ENCODE data around the gene ZNF787. TPM values are rescaled to one million over a fixed set of nuclear protein-coding genes. Genes with fewer than 3 reads are reported as not detected.

Gene ZNF787
- polyA plus RNA-seq, 2 of the 4 experiments (the other 2 are of a cell fraction), result 12.5 to 35.1 TPM

DNA sequence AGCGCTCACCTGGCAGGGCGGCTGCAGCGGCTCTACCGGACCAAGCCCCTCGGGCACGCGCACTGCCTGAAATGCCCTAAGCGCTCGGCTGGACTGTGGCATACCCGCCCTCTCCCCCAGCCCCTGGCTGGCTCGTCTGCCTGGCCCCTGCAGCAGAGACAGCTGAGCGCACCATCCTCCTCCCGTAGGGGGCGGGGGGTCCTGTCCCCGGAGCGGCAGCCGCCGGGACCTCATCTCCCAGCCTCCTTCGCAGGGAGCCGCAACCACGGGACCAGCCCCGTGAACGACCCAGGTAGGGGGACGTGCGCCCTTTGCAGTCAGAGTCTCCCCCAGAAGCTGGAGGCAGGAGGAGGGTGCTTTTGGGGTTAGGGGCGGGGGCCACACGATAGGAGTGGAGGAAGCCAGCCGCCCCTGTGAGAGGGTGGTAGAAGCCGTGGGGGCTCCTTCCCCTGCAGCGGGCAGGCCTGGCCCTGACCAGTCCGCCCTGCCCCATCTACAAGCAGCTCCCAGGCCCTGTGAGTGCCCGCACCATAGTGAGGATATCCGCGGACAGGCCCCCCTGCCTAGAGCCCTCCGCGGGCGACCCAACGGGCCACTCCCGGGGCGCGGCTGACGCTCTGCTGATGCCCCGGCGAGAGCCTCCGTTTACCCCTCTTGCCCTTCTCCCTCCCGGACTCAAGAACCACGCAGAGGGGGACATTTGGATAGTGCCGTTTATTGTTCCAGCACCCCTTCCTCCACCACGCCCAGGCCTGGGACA lies 34.2 kb downstream of the ZNF787 start:
- ChIA-PET POLR2A (no interaction called here), CTCF (interaction anchor here (0.9 kb wide), 1 partner anchor 21 kb away, joined by 4 read pairs; no protein-coding TSS in a partner anchor)
- FAIRE-seq (no peak), DNase-seq (ENCODE audit: low read depth in 1 of 2, low spot score in 1 of 2) (no peak), ATAC-seq (no peak)
- Histone ChIP-seq H3K4me1 (peaks cover 10% of the 10 kb centered on the region), H3K27ac (no peak overlapping the region), H3K4me2 (no peak overlapping the region), H3K9me3 (no peaks in the 10 kb centered on the region), H3K4me3 (no peak overlapping the region)
- TF ChIP-seq MAX (IDR thresholded peaks at IDR 0.05) (no peak), HOXA7 (CRISPR knock-in tag; IDR thresholded peaks at IDR 0.05) (no peak), POLR2AphosphoS2 (conservative IDR thresholded peaks at IDR 0.05; ENCODE audit: low read length) (no peak), NFE2L2 (conservative IDR thresholded peaks at IDR 0.05; ENCODE audit: low read length) (no peak), SREBF2 (IDR thresholded peaks at IDR 0.05) (no peak), RCOR1 (IDR thresholded peaks at IDR 0.05; ENCODE audit: low read depth, low read length) (no peak), MAFK (IDR thresholded peaks at IDR 0.05; ENCODE audit: partially characterized antibody) (no peak), ZNF302 (CRISPR knock-in tag; IDR thresholded peaks at IDR 0.05) (no peak), FOXS1 (CRISPR knock-in tag; IDR thresholded peaks at IDR 0.05) (no peak), MYC (IDR thresholded peaks at IDR 0.05; ENCODE audit: borderline replicate concordance, low read length) (no peak), FOSB (CRISPR knock-in tag; IDR thresholded peaks at IDR 0.05) (no peak)
- TF ChIP-seq, protein P1, sequence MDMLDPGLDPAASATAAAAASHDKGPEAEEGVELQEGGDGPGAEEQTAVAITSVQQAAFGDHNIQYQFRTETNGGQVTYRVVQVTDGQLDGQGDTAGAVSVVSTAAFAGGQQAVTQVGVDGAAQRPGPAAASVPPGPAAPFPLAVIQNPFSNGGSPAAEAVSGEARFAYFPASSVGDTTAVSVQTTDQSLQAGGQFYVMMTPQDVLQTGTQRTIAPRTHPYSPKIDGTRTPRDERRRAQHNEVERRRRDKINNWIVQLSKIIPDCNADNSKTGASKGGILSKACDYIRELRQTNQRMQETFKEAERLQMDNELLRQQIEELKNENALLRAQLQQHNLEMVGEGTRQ (IDR thresholded peaks at IDR 0.05), result no peak
- 91% methylated on average over 45 of the region's 49 CpGs for whole genome bisulfite sequencing (ENCODE audit: missing lambda C conversion rate)

GRCh38 chr19:56085571-56086275 lies 35.4 kb downstream of the ZNF787 start:
- ATAC-seq (peak in 1 of 2 experiments; percentile 6; a peak in 2 of 6 replicates), FAIRE-seq (no peak), DNase-seq (ENCODE audit: low read depth in 1 of 2, low spot score in 1 of 2) (no peak)
- no peak for TF ChIP-seq CEBPB (IDR thresholded peaks at IDR 0.05)
- TF ChIP-seq ZFP36 (IDR thresholded peaks at IDR 0.05; ENCODE audit: borderline replicate concordance, partially characterized antibody), result peak; percentile 74
- 93% methylated on average over 10 of the region's 10 CpGs for WGBS (ENCODE audit: missing lambda C conversion rate)
- Histone ChIP-seq H3K4me2 (no peak overlapping the region), H3K9me3 (no peaks in the 10 kb centered on the region), H3K4me1 (peaks cover under 1% of the 10 kb centered on the region; the same call in 1 of the 3 replicates), H3K4me3 (no peak overlapping the region), H3K27ac (no peak overlapping the region)
- ChIA-PET POLR2A (interaction anchor here (1.1 kb wide), 1 partner anchor 35 kb away, joined by 3 read pairs; the partner anchor contains the start of gene ZNF787), CTCF (interaction anchor here (0.6 to 2.9 kb wide), 3 partner anchors 10 to 131 kb away, joined by 3 to 14 read pairs (median 4); no protein-coding TSS in a partner anchor)

DNA sequence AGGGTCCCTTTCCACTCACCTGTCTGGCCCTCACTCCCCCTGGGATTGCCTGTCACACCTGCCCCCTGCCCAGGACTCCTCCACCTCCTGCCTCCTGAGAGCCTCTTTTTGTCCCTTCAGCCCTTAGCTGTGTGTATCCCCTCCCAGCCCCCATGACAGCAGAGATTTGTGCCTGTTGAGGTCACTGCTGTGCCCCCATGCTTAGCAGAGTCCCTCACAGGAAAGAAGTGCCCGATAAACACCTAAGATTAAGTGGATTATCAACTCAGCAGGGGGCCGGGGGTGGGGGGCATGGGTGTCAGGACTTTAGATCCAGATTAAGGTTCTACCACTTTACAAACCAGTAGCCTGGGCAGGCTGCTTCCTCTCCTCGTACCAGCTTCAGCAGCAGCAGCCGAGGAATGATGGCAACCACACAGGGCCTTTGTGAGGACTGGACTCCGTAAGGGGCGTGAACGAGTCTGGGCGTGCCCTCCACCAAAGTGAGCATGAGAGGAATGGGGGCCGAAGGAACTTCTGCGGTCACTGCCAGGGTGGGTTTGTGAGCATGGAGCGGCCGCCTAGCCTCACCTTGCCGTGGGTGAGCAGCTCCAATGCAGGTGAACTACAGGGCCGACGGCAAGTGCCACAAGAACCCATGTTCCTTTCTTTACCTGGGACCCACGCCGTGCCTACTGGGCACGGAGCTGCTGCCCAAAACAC lies 36.1 kb downstream of the ZNF787 start:
- H3K9me3 ChIP-seq, result no peaks in the 10 kb centered on the region
- TF ChIP-seq, protein P1 (IDR thresholded peaks at IDR 0.05), result no peak
- TF ChIP-seq CBX2 (IDR thresholded peaks at IDR 0.05; ENCODE audit: borderline replicate concordance, low read depth), result no peak
- no peak for TF ChIP-seq EHMT2 (IDR thresholded peaks at IDR 0.05; ENCODE audit: low read depth)
- TF ChIP-seq JUN (IDR thresholded peaks at IDR 0.05), result peak in 1 of 2 experiments; percentile 16; a peak in 1 of 5 replicates
- no peak overlapping the region for H3K4me3 ChIP-seq
- FAIRE-seq (no peak), DNase-seq (ENCODE audit: low read depth in 1 of 2, low spot score in 1 of 2) (no peak), ATAC-seq (no peak)
- H3K4me1 ChIP-seq, result no peaks in the 10 kb centered on the region
- no peak overlapping the region for H3K27ac ChIP-seq
- ChIA-PET CTCF (interaction anchor here (1.0 to 2.9 kb wide), 2 partner anchors 9 to 20 kb away, joined by 3 to 14 read pairs; no protein-coding TSS in a partner anchor), POLR2A (interaction anchor here (1.1 kb wide), 1 partner anchor 36 kb away, joined by 3 read pairs; the partner anchor contains the start of gene ZNF787)
- 92% methylated on average over 16 of the region's 18 CpGs for WGBS (ENCODE audit: missing lambda C conversion rate)
- H3K4me2 ChIP-seq, result no peak overlapping the region

Data from A549 (cell line).